B cell (primary cell): ENCODE results near the gene HMGN5.

Experiments used
- CTCF ChIP-seq: fragments of 200-600 bp; IDR thresholded peaks from one replicate; pipeline ENCODE4 v1.8.0; 2022; ENCODE audit warnings: antibody characterized with exemption, mild to moderate bottlenecking
- EZH2 ChIP-seq: IDR thresholded peaks from 2 replicates; pipeline ENCODE4 v1.6.1; 2012; ENCODE audit warnings: borderline replicate concordance, low read depth, mild to moderate bottlenecking, moderate library complexity, low read length; ENCODE audit not compliant: insufficient read depth, poor library complexity, severe bottlenecking

GRCh38 chrX:81238166-81238565 is 36.5 kb upstream of the HMGN5 start:
- no peak for TF ChIP-seq CTCF
- TF ChIP-seq EZH2 = no peak
